Endodermal cell (in vitro differentiated cells): ENCODE data around the gene RIC1. TPM values are rescaled to one million over a fixed set of nuclear protein-coding genes. Genes with fewer than 3 reads are reported as not detected.

Source experiments
- DNase-seq: peaks from one replicate; pipeline ENCODE4 v3.0.0-alpha.2; 2017
- H3K27ac ChIP-seq: 2 replicates; pipeline ENCODE4 v1.5.1; 2013; ENCODE audit warnings: mild to moderate bottlenecking, low read depth, low read length, moderate library complexity
- H3K27me3 ChIP-seq: 2 replicates; pipeline ENCODE4 v1.6.1; 2013; ENCODE audit warnings: mild to moderate bottlenecking, low read length, moderate library complexity; ENCODE audit not compliant: insufficient read depth, control insufficient read depth, poor library complexity, severe bottlenecking
- H3K36me3 ChIP-seq: 2 replicates; pipeline ENCODE4 v1.7.0; 2013; ENCODE audit warnings: mild to moderate bottlenecking, low read length, moderate library complexity; ENCODE audit not compliant: control insufficient read depth, insufficient read depth
- H3K4me1 ChIP-seq: one replicate; pipeline ENCODE4 v1.7.0; 2013; ENCODE audit warnings: low read length; ENCODE audit not compliant: control insufficient read depth, insufficient read depth
- H3K4me3 ChIP-seq: 2 replicates; pipeline ENCODE4 v1.5.1; 2013; ENCODE audit warnings: mild to moderate bottlenecking, low read length, moderate library complexity
- H3K9ac ChIP-seq: 2 replicates; pipeline ENCODE4 v1.6.1; 2013; ENCODE audit warnings: mild to moderate bottlenecking, low read length, moderate library complexity; ENCODE audit not compliant: poor library complexity, severe bottlenecking; ENCODE audit errors: extremely low read depth
- H3K9me3 ChIP-seq: 2 replicates; pipeline ENCODE4 v1.6.1; 2013; ENCODE audit warnings: mild to moderate bottlenecking, low read length, moderate library complexity; ENCODE audit not compliant: control insufficient read depth
- H3K27ac Mint-ChIP-seq: 2 replicates; pipeline ENCODE4 v1.8.0; 2020; ENCODE audit warnings: mixed read lengths
- H3K27me3 Mint-ChIP-seq: 2 replicates; pipeline ENCODE4 v1.8.0; 2021; ENCODE audit warnings: mild to moderate bottlenecking, mixed read lengths; ENCODE audit not compliant: insufficient read depth
- H3K36me3 Mint-ChIP-seq: 2 replicates; pipeline ENCODE4 v1.8.0; 2020; ENCODE audit warnings: low read depth, mixed read lengths
- H3K4me1 Mint-ChIP-seq: 2 replicates; pipeline ENCODE4 v1.8.0; 2020; ENCODE audit warnings: mixed read lengths
- H3K4me3 Mint-ChIP-seq: 2 replicates; pipeline ENCODE4 v1.8.0; 2020; ENCODE audit warnings: mild to moderate bottlenecking, moderate library complexity, mixed read lengths
- H3K9me3 Mint-ChIP-seq: 2 replicates; pipeline ENCODE4 v1.8.0; 2020; ENCODE audit warnings: mild to moderate bottlenecking, mixed read lengths
- CTCF ChIP-seq: fragments of 200-600 bp; sonication (generic); conservative IDR thresholded peaks from 2 replicates; pipeline ENCODE4 v1.5.0; 2021; ENCODE audit warnings: antibody characterized with exemption, mild to moderate bottlenecking
- WGBS, 2 experiments: methylation state at CpG; one replicate each; pipeline versions ENCODE4 v1.1.5 to v1.1.7; 2013; ENCODE audit warnings: missing lambda C conversion rate in 2 of 2, mixed read lengths in 1 of 2; ENCODE audit not compliant: insufficient coverage in 1 of 2, insufficient read length in 1 of 2; 5-methylcytosine and 5-hydroxymethylcytosine counted together
- total RNA-seq, 2 donors: library from RNA; stranded (reverse); fragmentation: NEBNext Ultra II Directional in 1 of 2; extraction: Animal tissue kit (Norgen Biotek cat#: 25700) in 1 of 2; gene quantifications; 2 replicates in 1 of 2; 3 replicates in 1 of 2; pipeline ENCODE4 v1.2.1, GENCODE V29; 2021

Gene RIC1
- total RNA-seq, 2 donors from 2014 or later = 27.0 to 27.1 TPM

DNA sequence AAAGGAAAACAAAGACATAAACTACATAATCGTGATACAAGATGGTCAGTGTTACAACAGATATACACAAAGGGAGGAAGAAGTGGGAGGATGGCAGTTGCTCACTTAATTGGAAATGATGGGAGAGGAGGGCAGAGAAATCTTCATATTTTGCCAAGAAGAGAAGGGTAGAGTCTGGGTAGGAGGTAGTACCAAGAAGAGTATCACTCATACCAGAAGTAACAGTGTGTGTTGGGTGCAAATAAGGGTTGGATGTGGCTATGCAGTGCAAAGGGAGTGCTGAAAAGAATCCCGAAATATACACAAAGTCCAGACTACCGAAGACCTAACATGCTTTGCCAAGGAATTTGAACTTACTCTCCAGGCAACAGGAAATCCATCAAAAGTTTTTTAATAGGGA is 163.0 kb downstream of the RIC1 start:
- Histone ChIP-seq H3K27me3 (no peaks in the 10 kb centered on the region), H3K27ac (no peak overlapping the region), H3K9me3 (no peaks in the 10 kb centered on the region), H3K4me3 (no peak overlapping the region), H3K4me1 (no peaks in the 10 kb centered on the region), H3K36me3 (peaks cover 25% of the 10 kb centered on the region), H3K9ac (no peak overlapping the region)
- peaks cover 16% of the 10 kb centered on the region for H3K36me3 Mint-ChIP-seq
- H3K9me3 Mint-ChIP-seq = no peaks in the 10 kb centered on the region
- H3K4me1 Mint-ChIP-seq = no peaks in the 10 kb centered on the region
- no peak for DNase-seq
- TF ChIP-seq CTCF = no peak
- H3K27me3 Mint-ChIP-seq = no peaks in the 10 kb centered on the region
- no peak overlapping the region for H3K27ac Mint-ChIP-seq
- H3K4me3 Mint-ChIP-seq = no peak overlapping the region
- 94 to 100% methylated on average over 3 of the region's 3 CpGs for WGBS, 2 experiments

- Mint-ChIP-seq H3K27ac (no peak overlapping the region), H3K4me3 (no peak overlapping the region), H3K27me3 (no peaks in the 10 kb centered on the region), H3K9me3 (no peaks in the 10 kb centered on the region), H3K4me1 (no peaks in the 10 kb centered on the region), H3K36me3 (peaks cover 19% of the 10 kb centered on the region)
- H3K4me1 ChIP-seq = no peaks in the 10 kb centered on the region
- H3K27ac ChIP-seq = no peak overlapping the region
- H3K4me3 ChIP-seq = no peak overlapping the region
- H3K9ac ChIP-seq = no peak overlapping the region
- no peak for DNase-seq
- peaks cover 20% of the 10 kb centered on the region for H3K36me3 ChIP-seq
- no peaks in the 10 kb centered on the region for H3K9me3 ChIP-seq
- 91 to 100% methylated on average over 1 of the region's 1 CpG for WGBS, 2 experiments
- no peaks in the 10 kb centered on the region for H3K27me3 ChIP-seq
- TF ChIP-seq CTCF = no peak
Observed at GRCh38 chr9:5793812-5794211, 164.9 kb downstream of the RIC1 start.

- Mint-ChIP-seq H3K27me3 (no peaks in the 10 kb centered on the region), H3K4me3 (no peak overlapping the region), H3K36me3 (peaks cover 15% of the 10 kb centered on the region), H3K9me3 (no peaks in the 10 kb centered on the region), H3K27ac (no peak overlapping the region), H3K4me1 (no peaks in the 10 kb centered on the region)
- TF ChIP-seq CTCF = no peak
- Histone ChIP-seq H3K9me3 (no peaks in the 10 kb centered on the region), H3K9ac (no peak overlapping the region), H3K36me3 (peaks cover 6% of the 10 kb centered on the region), H3K27me3 (no peaks in the 10 kb centered on the region), H3K4me3 (no peak overlapping the region), H3K27ac (no peak overlapping the region), H3K4me1 (no peaks in the 10 kb centered on the region)
- 97 to 100% methylated on average over 2 of the region's 2 CpGs for WGBS, 2 experiments
- DNase-seq = no peak
Observed at GRCh38 chr9:5796298-5796697, 167.4 kb downstream of the RIC1 start.
